ENCODE measurements around the gene LRFN3. TPM values are rescaled to one million over a fixed set of nuclear protein-coding genes. Genes with fewer than 3 reads are reported as not detected.

LRFN3 gene
- total RNA-seq (2021) (14.6 and 15.5 TPM in 2 replicates), Bru-seq, nascent RNA (percentile 47 among the genes with signal in this experiment), BruChase-seq, experiment 1, labeled RNA remaining after a 2-hour chase (percentile 55 among the genes with signal in this experiment), BruChase-seq, experiment 2, labeled RNA remaining after a 6-hour chase (percentile 67 among the genes with signal in this experiment)
- long read RNA-seq, transcript LRFN3-201 (3 exons, 2,513 nt), result major isoform, 18 of 27 reads
- long read RNA-seq, partial matches to known transcripts, result 7 of 27 reads
- long read RNA-seq, other reads (novel, unspliced or antisense), result 2 of 27 reads

GRCh38 chr19:35935911-35936737, at the start of gene LRFN3:
TSS of gene LRFN3 (plus strand) at chr19:35936374. CDS start at chr19:35939426, 3,052 bp downstream.
- CTCF ChIA-PET, result no interaction called here
- no TSS peak for BruUV-seq (replicated peaks)

DNA sequence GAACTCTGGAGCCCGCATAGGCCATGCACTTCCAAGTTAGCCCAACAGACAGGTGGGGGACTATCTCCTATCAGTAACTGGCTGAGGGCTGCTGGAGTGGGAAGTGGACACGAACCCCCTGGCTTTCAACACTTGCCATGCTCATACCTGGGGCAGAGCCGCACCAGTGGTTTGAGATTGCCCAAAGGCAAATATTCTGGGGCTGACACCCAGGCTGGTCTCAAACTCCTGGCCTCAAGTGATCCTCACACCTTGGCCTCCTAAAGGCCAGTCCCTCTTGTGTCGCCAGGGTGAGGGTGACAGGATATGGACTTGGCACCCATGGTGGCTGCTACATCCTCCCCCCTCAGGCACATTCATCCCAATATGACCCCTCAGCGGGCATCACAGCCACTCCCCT, 49.0 kb upstream of the LRFN3 start:
- no TSS peak for BruUV-seq (replicated peaks)
- no peak for DNase-seq (ENCODE audit: low spot score)
- H3K36me3 ChIP-seq (ENCODE audit: insufficient read depth, low read length, poor library complexity, severe bottlenecking), result peaks cover 23% of the 10 kb centered on the region
- H3K4me3 ChIP-seq (ENCODE audit: low read depth, low read length, poor library complexity, severe bottlenecking), result no peak overlapping the region
- H3K9me3 ChIP-seq (ENCODE audit: low read depth, low read length, poor library complexity, severe bottlenecking), result no peaks in the 10 kb centered on the region
- H3K27me3 ChIP-seq (replicated peaks; ENCODE audit: insufficient read depth, low read depth, low read length, poor library complexity), result no peaks in the 10 kb centered on the region
- no peaks in the 10 kb centered on the region for H3K4me1 ChIP-seq (ENCODE audit: insufficient read depth, low read length, poor library complexity, severe bottlenecking)
- intact Hi-C loops (cut with micrococcal nuclease; ENCODE audit: unreplicated experiment), result no loop called here
- no peak overlapping the region for H3K27ac ChIP-seq (ENCODE audit: low read depth, low read length, poor library complexity, severe bottlenecking)
- CTCF ChIA-PET, result interaction anchor here (0.6 kb wide), 1 partner anchor 212 kb away, joined by 4 read pairs; no protein-coding TSS in a partner anchor
- no peak for TF ChIP-seq EZH2 (IDR thresholded peaks at IDR 0.05; ENCODE audit: borderline replicate concordance, low read depth, low read length, poor library complexity, severe bottlenecking)
- TF ChIP-seq CTCF (conservative IDR thresholded peaks at IDR 0.05; ENCODE audit: low read depth, low read length), result no peak
- POLR2A ChIA-PET (ENCODE audit: low non-redundant PET), result no interaction called here

More at GRCh38 chr19:35935911-35936737, at the start of gene LRFN3:
- TF ChIP-seq EZH2 (IDR thresholded peaks at IDR 0.05; ENCODE audit: borderline replicate concordance, low read depth, low read length, poor library complexity, severe bottlenecking) (no peak), CTCF (conservative IDR thresholded peaks at IDR 0.05; ENCODE audit: low read depth, low read length) (no peak)
- H3K36me3 ChIP-seq (ENCODE audit: insufficient read depth, low read length, poor library complexity, severe bottlenecking), result no peaks in the 10 kb centered on the region
- POLR2A ChIA-PET (ENCODE audit: low non-redundant PET), result no interaction called here
- no peaks in the 10 kb centered on the region for H3K27me3 ChIP-seq (replicated peaks; ENCODE audit: insufficient read depth, low read depth, low read length, poor library complexity)
- H3K4me1 ChIP-seq (ENCODE audit: insufficient read depth, low read length, poor library complexity, severe bottlenecking), result peaks cover 3% of the 10 kb centered on the region
- peak; percentile 90 for DNase-seq (ENCODE audit: low spot score)
- peak within 1 kb of the TSS; percentile 77 for H3K27ac ChIP-seq (ENCODE audit: low read depth, low read length, poor library complexity, severe bottlenecking)
- no peaks in the 10 kb centered on the region for H3K9me3 ChIP-seq (ENCODE audit: low read depth, low read length, poor library complexity, severe bottlenecking)
- peak within 1 kb of the TSS; percentile 96 for H3K4me3 ChIP-seq (ENCODE audit: low read depth, low read length, poor library complexity, severe bottlenecking)
- intact Hi-C loops (cut with micrococcal nuclease; ENCODE audit: unreplicated experiment), result loop anchor here (10.0 kb wide), 1 partner anchor 191 kb away; the partner anchor contains the start of genes IGFLR1, LIN37, PSENEN and U2AF1L4

GRCh38 chr19:35888398-35888797, 47.8 kb upstream of the LRFN3 start:
- ChIA-PET POLR2A (ENCODE audit: low non-redundant PET) (no interaction called here), CTCF (interaction anchor here (0.7 kb wide), 1 partner anchor 43 kb away, joined by 4 read pairs; no protein-coding TSS in a partner anchor)
- Histone ChIP-seq H3K4me1 (ENCODE audit: insufficient read depth, low read length, poor library complexity, severe bottlenecking) (no peaks in the 10 kb centered on the region), H3K9me3 (ENCODE audit: low read depth, low read length, poor library complexity, severe bottlenecking) (no peaks in the 10 kb centered on the region), H3K27ac (ENCODE audit: low read depth, low read length, poor library complexity, severe bottlenecking) (no peak overlapping the region), H3K36me3 (ENCODE audit: insufficient read depth, low read length, poor library complexity, severe bottlenecking) (peaks cover 27% of the 10 kb centered on the region), H3K4me3 (ENCODE audit: low read depth, low read length, poor library complexity, severe bottlenecking) (no peak overlapping the region), H3K27me3 (replicated peaks; ENCODE audit: insufficient read depth, low read depth, low read length, poor library complexity) (no peaks in the 10 kb centered on the region)
- intact Hi-C loops (cut with micrococcal nuclease; ENCODE audit: unreplicated experiment), result no loop called here
- no peak for DNase-seq (ENCODE audit: low spot score)
- no TSS peak for BruUV-seq (replicated peaks)
- no peak for TF ChIP-seq CTCF (conservative IDR thresholded peaks at IDR 0.05; ENCODE audit: low read depth, low read length)
- TF ChIP-seq EZH2 (IDR thresholded peaks at IDR 0.05; ENCODE audit: borderline replicate concordance, low read depth, low read length, poor library complexity, severe bottlenecking), result no peak

Data from A673 (cell line).